A549 (cell line): Measurements from ENCODE around the gene CYP1A2. TPM values are rescaled to one million over a fixed set of nuclear protein-coding genes. Genes with fewer than 3 reads are reported as not detected.

Source experiments
- ATAC-seq, 2 experiments: fragments of 200-7000 bp in 1 of 2; fragments of >200 bp in 1 of 2; cut with Nextera tagmentation in 1 of 2; cut with Tn5 transposase in 1 of 2; 3 replicates each; pipeline versions ENCODE4 v1.8.0 to v1.9.1; 2018 to 2020; ENCODE audit warnings: mild to moderate bottlenecking in 1 of 2, moderate library complexity in 1 of 2
- CTCF ChIA-PET: fragments of 300-600 bp; sonication (Branson Sonifier 250); formaldehyde crosslinking; extraction: SDS; loops from one replicate; lab custom pipeline; 2021; ENCODE audit warnings: antibody characterized with exemption, inconsistent platforms; lab: Yijun Ruan, JAX
- POLR2A ChIA-PET: fragments of 350-600 bp; formaldehyde crosslinking; extraction: SDS; loops from one replicate; lab custom pipeline; 2021; ENCODE audit warnings: antibody characterized with exemption, inconsistent platforms; lab: Yijun Ruan, JAX
- DNase-seq, 2 experiments: peaks; one replicate each; pipeline versions ENCODE4 v3.0.0 to v3.0.0-alpha.2; 2011 to 2016; ENCODE audit warnings: low read depth in 1 of 2, low spot score in 1 of 2
- FAIRE-seq: peaks from 2 replicates; lab custom pipeline; 2011; peaks lifted over from hg19 to GRCh38; lab: Jason Lieb, UNC
- H3K27ac ChIP-seq, 2 experiments: fragments of >200 bp; sonication (Bioruptor Twin); formaldehyde crosslinking; 3 replicates each; pipeline ENCODE4 v1.5.1; 2016 to 2017
- H3K4me1 ChIP-seq: fragments of >200 bp; sonication (Bioruptor Twin); formaldehyde crosslinking; 3 replicates; pipeline ENCODE4 v1.6.1; 2016
- H3K4me2 ChIP-seq: fragments of >200 bp; sonication (Bioruptor Twin); formaldehyde crosslinking; 3 replicates; pipeline ENCODE4 v1.6.1; 2016
- H3K4me3 ChIP-seq: fragments of >200 bp; sonication (Bioruptor Twin); formaldehyde crosslinking; 3 replicates; pipeline ENCODE4 v1.5.1; 2016
- H3K9me3 ChIP-seq: fragments of >200 bp; sonication (Bioruptor Twin); formaldehyde crosslinking; 3 replicates; pipeline ENCODE4 v1.6.1; 2016
- BCL3 ChIP-seq: fragments of >200 bp; sonication (Bioruptor Twin); formaldehyde crosslinking; IDR thresholded peaks from 3 replicates; pipeline ENCODE4 v1.6.1; 2016
- CBX2 ChIP-seq: fragments of 200-600 bp; sonication (generic); IDR thresholded peaks from 2 replicates; pipeline ENCODE4 v1.6.1; 2016; ENCODE audit warnings: low read depth, mild to moderate bottlenecking, borderline replicate concordance
- CHD2 ChIP-seq: fragments of 150-350 bp; IDR thresholded peaks from 2 replicates; pipeline ENCODE4 v1.6.1; 2014; ENCODE audit warnings: low read length; ENCODE audit not compliant: partially characterized antibody
- CHD4 ChIP-seq: fragments of 200-600 bp; sonication (generic); IDR thresholded peaks from 2 replicates; pipeline ENCODE4 v1.6.1; 2016; ENCODE audit warnings: antibody characterized with exemption, mild to moderate bottlenecking, borderline replicate concordance
- EHF ChIP-seq: fragments of 250-450 bp; sonication (Bioruptor Pico); IDR thresholded peaks from 2 replicates; pipeline ENCODE4 v1.5.0; 2020; ENCODE audit warnings: mild to moderate bottlenecking
- ELK1 ChIP-seq: fragments of 150-350 bp; IDR thresholded peaks from 2 replicates; pipeline ENCODE4 v1.6.1; 2014; ENCODE audit warnings: low read depth, mild to moderate bottlenecking, low read length
- EP300 ChIP-seq, 2 experiments: fragments of >200 bp; sonication (Bioruptor Twin); formaldehyde crosslinking; IDR thresholded peaks; 2 replicates in 1 of 2; 3 replicates in 1 of 2; pipeline ENCODE4 v1.6.1; 2016 to 2017
- ESRRA ChIP-seq: fragments of 150-350 bp; IDR thresholded peaks from 2 replicates; pipeline ENCODE4 v1.6.1; 2014; ENCODE audit warnings: mild to moderate bottlenecking, low read length, borderline replicate concordance
- FOSL2 ChIP-seq, 2 experiments: fragments of 450-650 bp in 1 of 2; fragments of >200 bp in 1 of 2; sonication (Bioruptor Twin) in 1 of 2; formaldehyde crosslinking; IDR thresholded peaks; 2 replicates each; pipeline versions ENCODE4 v1.5.0 to v1.6.1; 2016 to 2020; ENCODE audit warnings: mild to moderate bottlenecking in 1 of 2, moderate library complexity in 1 of 2
- GATA3 ChIP-seq: IDR thresholded peaks from 2 replicates; pipeline ENCODE4 v1.6.1; 2012; ENCODE audit warnings: borderline replicate concordance
- HDAC2 ChIP-seq: fragments of 200-600 bp; sonication (generic); IDR thresholded peaks from 2 replicates; pipeline ENCODE4 v1.6.1; 2016
- HES2 ChIP-seq: fragments of >200 bp; sonication (Bioruptor Twin); formaldehyde crosslinking; IDR thresholded peaks from 2 replicates; pipeline ENCODE4 v1.6.1; 2016
- HEYL ChIP-seq: fragments of 250-450 bp; sonication (Bioruptor Pico); IDR thresholded peaks from 2 replicates; pipeline ENCODE4 v1.8.0; 2021; ENCODE audit warnings: mild to moderate bottlenecking, moderate library complexity
- HMGXB4 ChIP-seq: fragments of 250-450 bp; sonication (Bioruptor Pico); IDR thresholded peaks from 2 replicates; pipeline ENCODE4 v1.5.0; 2021; ENCODE audit warnings: mild to moderate bottlenecking, moderate library complexity, borderline replicate concordance
- JUN ChIP-seq, 2 experiments: fragments of >200 bp; sonication (Bioruptor Twin); formaldehyde crosslinking; IDR thresholded peaks; 2 replicates in 1 of 2; 3 replicates in 1 of 2; pipeline ENCODE4 v1.6.1; 2016 to 2017
- MAX ChIP-seq: IDR thresholded peaks from 2 replicates; pipeline ENCODE4 v1.6.1; 2012
- MAZ ChIP-seq: fragments of 150-350 bp; IDR thresholded peaks from 2 replicates; pipeline ENCODE4 v1.6.1; 2014; ENCODE audit warnings: antibody characterized with exemption, low read depth, low read length, borderline replicate concordance
- PBX3 ChIP-seq: IDR thresholded peaks from 2 replicates; pipeline ENCODE4 v1.6.1; 2012
- POLR2AphosphoS2 ChIP-seq: conservative IDR thresholded peaks from 2 replicates; pipeline ENCODE4 v1.6.1; 2012; ENCODE audit warnings: low read length, improper control_type of control experiment, inconsistent platforms
- RCOR1 ChIP-seq: fragments of 150-350 bp; IDR thresholded peaks from 2 replicates; pipeline ENCODE4 v1.6.1; 2014; ENCODE audit warnings: antibody characterized with exemption, low read length, low read depth
- SMC3 ChIP-seq: fragments of >200 bp; sonication (Bioruptor Twin); formaldehyde crosslinking; IDR thresholded peaks from 3 replicates; pipeline ENCODE4 v1.6.1; 2018; ENCODE audit warnings: inconsistent platforms
- SREBF2 ChIP-seq: fragments of 450-650 bp; IDR thresholded peaks from 2 replicates; pipeline ENCODE4 v1.6.1; 2014; ENCODE audit warnings: mild to moderate bottlenecking, moderate library complexity
- ZNF302 ChIP-seq: fragments of 250-450 bp; sonication (Bioruptor Pico); IDR thresholded peaks from 2 replicates; pipeline ENCODE4 v1.9.0; 2021; ENCODE audit warnings: inconsistent platforms, mild to moderate bottlenecking, moderate library complexity
- ZSCAN20 ChIP-seq: fragments of 250-450 bp; sonication (Bioruptor Pico); IDR thresholded peaks from 2 replicates; pipeline ENCODE4 v1.8.0; 2022; ENCODE audit warnings: mild to moderate bottlenecking, moderate library complexity
- WGBS: methylation state at CpG from one replicate; pipeline ENCODE4 v1.1.6; 2017; ENCODE audit errors: missing lambda C conversion rate; 5-methylcytosine and 5-hydroxymethylcytosine counted together
- polyA plus RNA-seq, 4 experiments: library from polyadenylated mRNA; depleted of rRNA in 3 of 4; stranded (reverse); fragments of >200 nt; fragmentation: RNase III in 1 of 4; extraction: RNeasy Plus Mini Kit Qiagen cat#74134 plus additional on column Dnase treatment in 1 of 4; gene quantifications; 2 replicates in 3 of 4; 3 replicates in 1 of 4; pipeline ENCODE4 v1.2.3, GENCODE V29; 2011 to 2017

CYP1A2 gene
- polyA plus RNA-seq, 2 of the 4 experiments (the other 2 are of a cell fraction): not detected

- ChIA-PET CTCF (interaction anchor here (1.3 to 66.7 kb wide), 3 partner anchors 4 to 163 kb away, joined by 4 to 1908 read pairs (median 1908); partner anchors contain the start of genes CPLX3, CSK, LMAN1L and ULK3), POLR2A (no interaction called here)
- ATAC-seq (no peak), FAIRE-seq (no peak), DNase-seq (no peak)
- 96% methylated on average over 9 of the region's 9 CpGs for WGBS
- TF ChIP-seq EHF (CRISPR knock-in tag) (no peak), CHD4 (no peak), ZSCAN20 (no peak), GATA3 (no peak), MAZ (no peak), CBX2 (no peak), FOSL2 (IDR thresholded peaks at IDR 0.05) (no peak), FOSL2 (CRISPR knock-in tag; IDR thresholded peaks at IDR 0.05) (no peak), ESRRA (no peak), HES2 (no peak), ELK1 (no peak), MAX (no peak), EP300 (IDR thresholded peaks at IDR 0.05) (no peak), POLR2AphosphoS2 (no peak), PBX3 (no peak), CHD2 (no peak)
- Histone ChIP-seq H3K27ac (no peak overlapping the region), H3K4me1 (peaks cover 7% of the 10 kb centered on the region; the same call in 1 of the 3 replicates), H3K4me2 (no peak overlapping the region), H3K4me3 (no peak overlapping the region), H3K9me3 (no peaks in the 10 kb centered on the region)
Measured at GRCh38 chr15:74794970-74795349, 46.3 kb downstream of the CYP1A2 start.

- DNase-seq (no peak), FAIRE-seq (no peak), ATAC-seq (no peak)
- no peak for TF ChIP-seq SMC3
- Histone ChIP-seq H3K4me2 (no peak overlapping the region), H3K9me3 (no peaks in the 10 kb centered on the region), H3K4me1 (peaks cover 3% of the 10 kb centered on the region; the same call in 1 of the 3 replicates), H3K4me3 (no peak overlapping the region), H3K27ac (no peak overlapping the region)
- WGBS: 90% methylated on average over 14 of the region's 14 CpGs
- CTCF ChIA-PET: interaction anchor here (1.0 to 66.7 kb wide), 3 partner anchors 5 to 155 kb away, joined by 3 to 1908 read pairs (median 1908); partner anchors contain the start of genes CPLX3, CSK, LMAN1L and ULK3
- POLR2A ChIA-PET: no interaction called here
Measured at GRCh38 chr15:74795966-74796625, 47.5 kb downstream of the CYP1A2 start.

GRCh38 chr15:74798388-74799254, 50.0 kb downstream of the CYP1A2 start:
- Histone ChIP-seq H3K9me3 (no peaks in the 10 kb centered on the region), H3K27ac (no peak overlapping the region), H3K4me2 (no peak overlapping the region), H3K4me1 (peaks cover 3% of the 10 kb centered on the region; the same call in 1 of the 3 replicates), H3K4me3 (no peak overlapping the region)
- DNase-seq (no peak), ATAC-seq (no peak), FAIRE-seq (no peak)
- ChIA-PET CTCF (interaction anchor here (1.1 to 66.7 kb wide), 5 partner anchors 8 to 167 kb away, joined by 4 to 1908 read pairs (median 7); partner anchors contain the start of genes CPLX3, CSK, LMAN1L and ULK3), POLR2A (no interaction called here)
- 92% methylated on average over 22 of the region's 25 CpGs for WGBS
- TF ChIP-seq RCOR1 (no peak), HDAC2 (no peak), JUN (IDR thresholded peaks at IDR 0.05) (no peak), BCL3 (no peak), SREBF2 (no peak), SMC3 (no peak), PBX3 (no peak), POLR2AphosphoS2 (no peak), ZNF302 (no peak), HEYL (no peak), HMGXB4 (CRISPR knock-in tag) (no peak), GATA3 (no peak)
